Mammary epithelial cell (primary cell): ENCODE results near the gene EXD3.

Experiments
- CTCF ChIP-seq, 2 donors: IDR thresholded peaks in 1 of 2; conservative IDR thresholded peaks in 1 of 2; 2 replicates each; pipeline ENCODE4 v1.5.1; 2011 to 2012; ENCODE audit warnings: inconsistent platforms in 2 of 2, low read length in 2 of 2, mild to moderate bottlenecking in 2 of 2, control low read depth in 1 of 2, low read depth in 1 of 2; ENCODE audit not compliant: insufficient read depth in 1 of 2; ENCODE audit errors: extremely low read depth in 1 of 2
- EZH2 ChIP-seq: IDR thresholded peaks from 2 replicates; pipeline ENCODE4 v1.6.1; 2012; ENCODE audit warnings: low read length, inconsistent platforms, borderline replicate concordance

- TF ChIP-seq EZH2 (no peak), CTCF (conservative IDR thresholded peaks at IDR 0.05 in 1 of 2, IDR thresholded peaks at IDR 0.05 in 1 of 2; ENCODE audit: extremely low read depth in 1 of 2, insufficient read depth in 1 of 2, low read depth in 1 of 2, low read length in 2 of 2) (no peak)
Observed at GRCh38 chr9:137404961-137405567, 17.9 kb downstream of the EXD3 start.
